ENCODE measurements around the gene DHRS12. TPM values are rescaled to one million over a fixed set of nuclear protein-coding genes. Genes with fewer than 3 reads are reported as not detected.

Gene DHRS12
- total and polyA plus RNA-seq, 2 donors from 2014 or later = 20.4 to 36.1 TPM

DNA sequence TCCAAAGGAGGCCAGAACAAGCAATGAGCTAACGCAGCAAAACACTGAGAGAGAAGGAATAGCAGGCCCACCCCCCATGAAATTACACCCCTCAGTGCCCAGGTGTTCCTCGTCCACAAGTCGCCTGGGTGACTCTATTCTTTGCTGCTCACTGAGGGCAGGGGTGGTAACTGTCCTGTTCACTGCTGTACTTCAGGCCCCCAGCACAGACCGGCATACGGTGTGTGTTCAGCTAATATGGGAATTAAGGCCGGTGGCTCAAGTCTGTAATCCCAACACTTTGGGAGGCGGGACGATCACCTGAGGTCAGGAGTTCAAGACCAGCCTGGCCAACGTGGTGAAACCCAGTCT lies 31.9 kb downstream of the DHRS12 start:
- intact Hi-C loops (cut with DNase I) = no loop called here
- no peak for FAIRE-seq
- H3K27ac ChIP-seq (ENCODE audit: low read depth in 2 of 2, low read length in 2 of 2) = no peak overlapping the region

GRCh38 chr13:51771418-51772104 lies 32.4 kb downstream of the DHRS12 start:
- FAIRE-seq (no peak), DNase-seq (no peak)
- Histone ChIP-seq H3K4me3 (ENCODE audit: low read length in 3 of 3) (no peak overlapping the region), H3K9ac (ENCODE audit: low read length in 3 of 3) (no peak overlapping the region), H3K4me1 (ENCODE audit: control insufficient read depth in 2 of 3, insufficient read depth in 2 of 3, low read depth in 1 of 3, low read length in 3 of 3) (peaks cover 0 to 15% (median 4%) of the 10 kb centered on the region in 3 donors), H3K9me3 (ENCODE audit: control insufficient read depth in 2 of 3, insufficient read depth in 1 of 3, low read length in 3 of 3) (no peaks in the 10 kb centered on the region), H3K27me3 (ENCODE audit: control insufficient read depth, insufficient read depth, low read length) (no peaks in the 10 kb centered on the region), H3K27ac (ENCODE audit: low read depth in 2 of 2, low read length in 2 of 2) (peak overlapping the region in 1 of 2 donors; percentile 26), H3K36me3 (ENCODE audit: control insufficient read depth in 2 of 3, insufficient read depth in 3 of 3, low read length in 3 of 3) (peaks cover 0 to 10% (median 6%) of the 10 kb centered on the region in 3 donors)
- intact Hi-C loops (cut with DNase I) = no loop called here
- TF ChIP-seq, protein P1, sequence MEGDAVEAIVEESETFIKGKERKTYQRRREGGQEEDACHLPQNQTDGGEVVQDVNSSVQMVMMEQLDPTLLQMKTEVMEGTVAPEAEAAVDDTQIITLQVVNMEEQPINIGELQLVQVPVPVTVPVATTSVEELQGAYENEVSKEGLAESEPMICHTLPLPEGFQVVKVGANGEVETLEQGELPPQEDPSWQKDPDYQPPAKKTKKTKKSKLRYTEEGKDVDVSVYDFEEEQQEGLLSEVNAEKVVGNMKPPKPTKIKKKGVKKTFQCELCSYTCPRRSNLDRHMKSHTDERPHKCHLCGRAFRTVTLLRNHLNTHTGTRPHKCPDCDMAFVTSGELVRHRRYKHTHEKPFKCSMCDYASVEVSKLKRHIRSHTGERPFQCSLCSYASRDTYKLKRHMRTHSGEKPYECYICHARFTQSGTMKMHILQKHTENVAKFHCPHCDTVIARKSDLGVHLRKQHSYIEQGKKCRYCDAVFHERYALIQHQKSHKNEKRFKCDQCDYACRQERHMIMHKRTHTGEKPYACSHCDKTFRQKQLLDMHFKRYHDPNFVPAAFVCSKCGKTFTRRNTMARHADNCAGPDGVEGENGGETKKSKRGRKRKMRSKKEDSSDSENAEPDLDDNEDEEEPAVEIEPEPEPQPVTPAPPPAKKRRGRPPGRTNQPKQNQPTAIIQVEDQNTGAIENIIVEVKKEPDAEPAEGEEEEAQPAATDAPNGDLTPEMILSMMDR (IDR thresholded peaks at IDR 0.05; ENCODE audit: borderline replicate concordance, extremely low read depth, insufficient read depth) = no peak

More for the DNA sequence above, 31.9 kb downstream of the DHRS12 start:
- DNase-seq = no peak
- Histone ChIP-seq H3K9me3 (ENCODE audit: control insufficient read depth in 2 of 3, insufficient read depth in 1 of 3, low read length in 3 of 3) (no peaks in the 10 kb centered on the region), H3K36me3 (ENCODE audit: control insufficient read depth in 2 of 3, insufficient read depth in 3 of 3, low read length in 3 of 3) (peaks cover 0 to 6% (median 5%) of the 10 kb centered on the region in 3 donors), H3K4me3 (ENCODE audit: low read length in 3 of 3) (no peak overlapping the region), H3K9ac (ENCODE audit: low read length in 3 of 3) (no peak overlapping the region), H3K4me1 (ENCODE audit: control insufficient read depth in 2 of 3, insufficient read depth in 2 of 3, low read depth in 1 of 3, low read length in 3 of 3) (peaks cover 0 to 15% (median 4%) of the 10 kb centered on the region in 3 donors), H3K27me3 (ENCODE audit: control insufficient read depth, insufficient read depth, low read length) (no peaks in the 10 kb centered on the region)
- TF ChIP-seq, protein P1 (IDR thresholded peaks at IDR 0.05; ENCODE audit: borderline replicate concordance, extremely low read depth, insufficient read depth) = no peak

DNA sequence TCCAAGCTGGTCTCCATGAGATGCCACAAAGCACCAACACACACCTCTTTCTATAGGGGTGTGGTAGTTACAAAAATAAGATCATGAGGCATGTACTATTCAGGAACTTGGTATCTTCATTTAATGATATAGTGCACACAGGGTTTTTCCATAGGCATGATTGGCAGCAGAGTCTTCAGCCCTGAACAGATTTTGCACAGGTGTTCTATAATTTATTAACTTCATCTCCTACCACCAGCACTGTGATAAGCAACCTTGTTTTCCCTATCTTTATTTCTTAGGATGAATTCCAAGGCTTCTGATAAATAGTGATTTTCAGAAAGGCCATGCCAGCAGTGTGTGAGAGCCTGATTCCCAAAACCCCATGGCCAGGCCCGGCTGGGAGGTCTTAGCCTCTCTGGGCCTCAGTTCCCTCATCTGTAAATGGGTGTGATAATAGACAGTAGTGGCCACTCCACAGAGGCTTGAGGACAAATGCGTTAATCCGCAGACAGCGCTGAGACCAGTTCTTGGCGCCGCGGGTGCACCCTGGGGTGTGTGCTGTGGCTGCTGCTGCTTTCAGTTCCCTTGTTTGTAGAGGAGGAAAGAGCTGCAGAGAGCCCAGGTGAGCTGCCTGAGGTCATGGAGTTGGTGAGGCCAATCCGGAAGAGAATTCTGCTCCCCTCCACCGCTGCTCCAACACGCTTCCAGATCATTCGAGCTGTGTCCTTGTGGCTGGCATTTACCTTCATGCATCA lies 33.1 kb downstream of the DHRS12 start:
- Histone ChIP-seq H3K9me3 (ENCODE audit: control insufficient read depth in 2 of 3, insufficient read depth in 1 of 3, low read length in 3 of 3) (no peaks in the 10 kb centered on the region), H3K27ac (ENCODE audit: low read depth in 2 of 2, low read length in 2 of 2) (peak overlapping the region in 1 of 2 donors; percentile 26), H3K4me3 (ENCODE audit: low read length in 3 of 3) (no peak overlapping the region), H3K27me3 (ENCODE audit: control insufficient read depth, insufficient read depth, low read length) (no peaks in the 10 kb centered on the region), H3K9ac (ENCODE audit: low read length in 3 of 3) (peak overlapping the region in 1 of 3 donors; percentile 26), H3K36me3 (ENCODE audit: control insufficient read depth in 2 of 3, insufficient read depth in 3 of 3, low read length in 3 of 3) (peaks cover 0 to 14% (median 6%) of the 10 kb centered on the region in 3 donors), H3K4me1 (ENCODE audit: control insufficient read depth in 2 of 3, insufficient read depth in 2 of 3, low read depth in 1 of 3, low read length in 3 of 3) (peaks cover 0 to 15% (median 4%) of the 10 kb centered on the region in 3 donors)
- intact Hi-C loops (cut with DNase I) = no loop called here
- TF ChIP-seq, protein P1 (IDR thresholded peaks at IDR 0.05; ENCODE audit: borderline replicate concordance, extremely low read depth, insufficient read depth) = no peak
- peak in 1 of 5 donors; percentile 37 for DNase-seq
- FAIRE-seq = no peak

Data from kidney (tissue), 14 donors.